NCI-H345 (cell line): ENCODE data around the gene SNX20.

Experiments
- DNase-seq: peaks from one replicate; lab custom pipeline; 2025; lab: John Stamatoyannopoulos, UW

The SNX20 gene

DNA sequence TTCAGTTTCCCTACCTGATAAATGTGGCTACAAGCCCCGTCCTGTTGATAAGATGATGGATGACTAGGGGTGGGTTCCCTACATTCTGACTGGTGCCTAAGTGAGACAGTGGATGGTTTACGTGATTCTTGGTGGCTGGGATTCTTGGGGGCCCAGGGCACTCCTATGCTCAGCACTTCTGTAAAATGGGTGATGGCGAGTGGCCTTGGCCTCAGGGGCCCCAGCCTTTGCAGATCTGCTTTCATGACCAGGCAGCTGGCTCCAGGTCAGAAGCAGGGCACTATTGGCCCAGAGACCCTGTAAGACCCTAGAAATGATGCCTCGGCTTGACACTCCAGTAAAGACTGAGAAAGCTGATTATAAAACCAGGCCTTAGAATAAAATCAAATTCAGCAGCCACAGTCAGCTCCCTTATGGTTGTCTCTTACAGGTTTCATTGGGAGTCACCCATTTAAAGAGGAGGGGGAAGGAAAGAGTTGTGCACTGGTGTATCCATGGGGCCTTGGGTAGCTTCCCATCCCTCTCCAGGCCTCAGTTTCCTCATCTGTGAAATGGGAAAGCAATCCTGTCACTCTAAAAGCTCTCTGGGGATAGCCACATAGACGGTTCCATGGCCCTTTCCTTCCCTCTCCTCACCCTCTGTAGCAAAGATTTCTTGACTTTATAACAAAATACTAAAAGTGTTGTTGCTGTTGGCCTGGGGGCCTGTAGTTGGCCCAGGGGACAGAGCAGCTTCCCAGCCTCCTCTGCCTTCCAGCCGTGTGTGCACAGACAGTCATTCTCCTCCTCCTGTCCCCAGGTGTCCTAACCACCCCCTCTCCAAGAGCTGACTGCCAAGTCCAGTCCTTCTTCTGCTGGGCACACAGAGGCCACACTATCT lies 1.2 kb downstream of the SNX20 start:
- no peak for DNase-seq

DNA sequence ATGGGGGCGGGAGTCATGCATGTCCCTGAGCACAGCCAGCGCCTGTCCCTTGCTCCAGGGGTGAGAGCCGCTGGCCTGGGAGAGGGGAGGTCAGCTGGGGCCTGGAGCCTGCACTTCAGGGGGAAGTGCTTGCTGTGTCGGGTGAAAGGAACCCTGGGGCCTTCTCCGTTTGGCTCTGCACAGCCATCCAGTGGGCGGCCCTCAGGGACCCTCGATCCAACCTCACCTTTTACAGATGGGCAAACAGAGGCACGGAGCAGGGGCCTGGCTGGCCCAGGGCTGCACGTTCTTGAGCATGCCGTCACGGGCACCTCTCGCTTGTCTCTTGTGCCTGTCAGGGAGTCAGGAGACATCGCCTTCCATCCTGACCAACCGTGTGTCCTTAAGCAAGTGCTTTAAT lies 1.8 kb downstream of the SNX20 start:
- no peak for DNase-seq

DNA sequence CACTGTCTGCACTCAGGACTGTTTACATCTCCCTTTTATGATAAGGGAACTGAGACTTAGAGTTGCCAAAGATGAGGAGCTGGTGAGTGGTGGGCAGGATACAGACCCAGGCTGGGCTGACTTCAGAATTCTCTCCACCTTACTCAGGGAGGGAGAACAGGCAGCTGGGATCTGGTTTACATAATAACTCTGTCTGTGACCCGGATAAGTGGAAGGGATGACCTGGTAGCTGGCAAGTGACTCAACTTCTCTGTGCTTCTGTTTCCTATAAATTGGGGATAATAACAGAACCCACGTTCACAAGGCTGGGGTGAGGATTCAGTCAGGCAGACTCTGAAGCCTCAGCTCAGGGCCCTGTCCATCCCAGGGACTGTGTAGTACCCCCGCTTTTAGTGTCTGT lies 2.6 kb downstream of the SNX20 start:
- DNase-seq: no peak

DNA sequence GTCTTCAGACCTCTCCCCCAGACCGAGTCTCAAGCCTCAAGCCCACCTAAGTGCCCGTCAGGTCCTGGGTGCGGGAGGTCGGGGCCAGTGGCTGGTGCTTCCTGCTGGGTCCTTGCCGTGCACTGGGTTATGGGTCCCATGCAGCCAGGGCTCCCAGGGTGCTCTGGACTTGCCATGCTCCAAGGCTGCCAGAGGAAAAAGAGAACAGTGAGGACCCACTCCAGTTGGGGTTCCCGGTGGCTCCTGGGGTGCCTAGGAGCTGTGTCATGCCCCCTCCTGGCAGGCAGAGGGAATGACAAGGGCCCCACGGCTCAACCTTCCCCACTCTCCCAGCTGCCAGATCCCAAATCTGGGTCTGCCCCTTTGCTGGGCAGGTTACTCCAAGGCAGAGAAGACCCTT lies 3.8 kb downstream of the SNX20 start:
- DNase-seq: no peak

DNA sequence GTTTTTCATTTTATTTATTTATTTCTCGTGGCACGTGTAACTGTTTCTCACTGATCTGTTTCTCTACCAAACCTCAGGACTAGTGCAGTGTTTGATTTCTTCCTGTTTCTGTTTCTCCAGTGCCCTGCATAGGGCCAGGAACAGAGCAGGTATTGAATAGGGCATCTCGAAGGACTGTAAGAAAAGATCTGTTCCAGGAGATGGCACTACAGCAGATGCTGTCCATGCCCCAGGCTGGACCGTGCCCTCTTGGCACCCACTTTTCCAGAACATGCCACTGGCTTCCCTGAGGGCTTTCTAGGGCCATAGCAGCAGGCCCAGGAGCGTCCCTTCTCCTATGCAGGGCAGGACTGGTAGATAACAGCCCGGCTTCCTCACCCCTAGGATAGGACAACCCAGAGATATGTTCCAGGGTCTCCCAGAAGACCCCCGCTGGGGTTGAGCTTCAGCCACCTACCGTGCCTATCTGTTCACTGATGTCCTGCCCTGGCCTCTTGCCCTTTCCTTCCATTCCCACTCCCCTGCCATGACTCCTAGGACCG lies 4.4 kb downstream of the SNX20 start:
- no peak for DNase-seq

DNA sequence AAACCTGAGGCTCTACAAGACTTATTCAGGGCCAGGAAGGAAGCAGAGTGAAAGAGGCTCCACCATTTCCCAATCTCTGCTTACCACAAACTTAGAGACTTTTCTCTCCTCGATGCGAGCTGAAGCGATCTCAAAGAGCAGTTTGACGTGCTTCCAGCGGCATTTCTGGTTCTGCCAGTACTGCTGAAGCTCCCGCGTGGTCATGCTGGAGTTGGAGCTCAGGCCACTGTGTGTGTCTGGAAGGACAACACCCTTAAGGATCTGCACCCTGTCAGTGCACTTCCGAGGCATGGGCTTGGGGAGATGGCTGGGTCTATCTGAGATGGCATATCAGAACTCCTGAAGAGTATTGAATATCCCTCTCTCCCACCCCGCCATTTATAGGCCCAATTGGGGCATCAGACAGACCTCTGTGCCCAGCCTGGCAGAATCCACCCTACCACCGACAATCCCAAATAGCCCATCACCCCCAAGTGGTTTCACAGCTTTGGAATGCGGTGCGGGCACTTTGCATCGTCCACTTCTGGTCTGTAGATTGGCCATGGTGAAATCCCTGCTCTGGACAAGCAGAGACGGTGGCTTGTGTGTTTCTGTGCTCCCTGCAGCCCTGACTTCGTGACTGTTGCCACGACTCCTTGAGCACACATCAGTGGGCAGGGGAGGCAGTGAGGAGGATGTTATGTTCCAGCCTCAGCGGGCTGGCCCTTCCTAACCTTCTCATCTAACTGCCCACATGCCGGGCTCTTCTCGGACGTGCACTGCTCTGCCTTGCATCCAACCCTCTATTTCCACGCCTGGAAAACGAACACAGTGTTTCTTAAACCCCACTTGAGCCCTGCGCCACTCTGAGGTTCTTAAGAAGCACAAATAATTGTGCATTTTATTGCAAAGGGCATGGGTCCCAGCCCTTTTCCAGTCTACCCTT lies 5.2 kb downstream of the SNX20 start:
- no peak for DNase-seq

DNA sequence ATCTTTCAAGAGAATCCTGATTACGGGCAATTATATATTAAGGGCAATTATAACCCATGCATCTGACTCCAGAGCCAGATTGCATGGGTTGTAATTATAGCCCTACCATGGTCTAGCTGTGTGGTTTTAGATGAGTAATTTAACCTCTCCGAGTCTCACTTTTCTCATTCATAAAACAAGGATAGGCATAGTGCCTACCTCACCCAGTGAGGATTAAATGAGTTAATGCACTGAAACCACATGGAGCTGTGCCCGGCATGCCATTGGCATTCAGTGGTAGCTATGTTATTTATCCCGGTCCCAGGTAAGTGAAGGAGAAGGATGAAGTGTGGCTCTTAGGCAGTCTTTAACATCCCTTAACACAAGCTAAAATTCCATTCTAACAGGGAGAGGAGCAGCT lies 6.3 kb downstream of the SNX20 start:
- DNase-seq: no peak

DNA sequence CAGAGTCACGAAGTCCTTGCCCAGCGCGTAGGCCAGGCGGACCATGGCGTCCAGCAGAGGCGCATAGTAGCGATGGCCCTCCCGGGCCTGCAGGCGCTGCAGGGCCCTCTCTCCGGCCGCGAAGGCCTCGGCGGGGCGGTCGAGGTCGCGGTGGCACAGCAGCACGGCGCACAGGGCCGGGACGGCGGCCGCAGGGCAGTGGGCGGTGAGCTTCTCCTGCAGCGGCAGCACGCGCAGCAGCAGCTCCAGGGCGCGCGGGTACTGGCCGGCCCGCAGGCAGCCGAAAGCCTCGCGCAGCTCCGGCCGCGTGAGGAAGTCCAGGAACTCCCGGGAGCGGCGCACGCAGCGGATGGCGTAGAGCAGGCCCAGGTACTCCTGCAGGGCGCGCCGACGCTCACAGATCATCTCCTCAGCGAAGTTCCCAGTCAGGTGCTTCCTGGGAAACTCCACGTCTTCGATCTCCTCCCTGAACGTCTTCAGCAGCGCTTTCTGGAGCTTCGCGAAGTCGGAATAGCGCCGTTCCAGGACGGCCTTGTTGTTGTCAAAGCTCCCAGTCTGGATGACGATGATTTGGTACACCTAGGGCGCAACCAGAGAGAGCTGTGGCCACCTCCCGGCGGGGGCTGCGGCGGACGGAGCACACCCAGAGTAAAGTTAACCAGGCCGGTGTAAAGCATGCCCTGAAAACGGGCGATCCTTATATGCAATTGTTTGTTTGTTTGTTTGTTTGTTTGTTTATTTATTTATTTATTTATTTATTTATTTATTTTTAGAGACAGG lies 7.4 kb downstream of the SNX20 start:
- DNase-seq: no peak

DNA sequence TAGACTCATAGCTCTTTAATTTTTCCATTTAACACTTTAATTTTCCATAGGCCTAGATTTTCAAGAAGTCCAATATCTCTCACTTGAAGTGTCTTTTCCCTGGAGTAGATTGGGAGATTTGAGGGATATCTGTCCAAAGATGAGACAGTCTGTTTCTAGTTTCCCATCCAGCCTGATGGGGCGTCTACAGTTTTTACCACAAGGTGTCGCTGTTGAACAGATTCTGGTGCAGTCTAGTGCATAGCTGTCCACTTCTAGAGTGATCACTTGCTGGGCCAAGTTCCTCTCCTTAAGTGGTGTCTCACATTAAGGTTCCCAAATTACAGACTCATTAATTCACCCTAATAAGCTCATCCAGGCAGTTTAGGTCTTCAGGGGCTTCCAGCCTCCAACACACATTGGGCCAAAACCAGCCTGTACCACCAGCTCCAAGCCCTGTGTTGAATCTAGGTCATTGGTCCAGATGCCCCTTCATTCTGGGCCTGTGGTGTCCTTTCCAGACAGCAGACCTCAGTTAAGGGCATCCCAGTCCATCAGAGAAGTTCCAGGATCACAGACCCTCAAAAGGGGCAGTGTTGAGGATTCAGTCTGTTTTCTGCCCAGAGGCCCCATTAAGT lies 9.4 kb downstream of the SNX20 start:
- DNase-seq: no peak

DNA sequence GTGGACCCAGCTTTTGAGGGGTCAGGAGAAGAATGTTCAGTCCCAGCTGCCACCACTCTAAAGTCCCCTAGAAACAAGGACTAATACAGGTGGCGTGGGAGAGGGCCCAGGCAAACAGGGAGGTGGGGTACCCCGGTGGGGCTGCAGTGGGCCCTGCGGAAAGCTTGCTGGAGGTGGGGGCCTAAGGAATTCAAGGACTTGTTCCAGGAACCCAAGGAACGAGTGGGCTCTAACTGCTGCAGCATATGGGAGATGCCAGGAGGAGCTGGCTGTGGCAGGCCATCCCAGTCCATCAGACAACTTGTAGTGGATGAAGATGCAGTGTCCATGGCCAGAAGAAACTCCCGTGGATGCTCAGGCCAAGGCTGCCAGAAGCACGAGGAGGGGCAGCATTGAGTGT lies 10.6 kb downstream of the SNX20 start:
- DNase-seq: no peak

DNA sequence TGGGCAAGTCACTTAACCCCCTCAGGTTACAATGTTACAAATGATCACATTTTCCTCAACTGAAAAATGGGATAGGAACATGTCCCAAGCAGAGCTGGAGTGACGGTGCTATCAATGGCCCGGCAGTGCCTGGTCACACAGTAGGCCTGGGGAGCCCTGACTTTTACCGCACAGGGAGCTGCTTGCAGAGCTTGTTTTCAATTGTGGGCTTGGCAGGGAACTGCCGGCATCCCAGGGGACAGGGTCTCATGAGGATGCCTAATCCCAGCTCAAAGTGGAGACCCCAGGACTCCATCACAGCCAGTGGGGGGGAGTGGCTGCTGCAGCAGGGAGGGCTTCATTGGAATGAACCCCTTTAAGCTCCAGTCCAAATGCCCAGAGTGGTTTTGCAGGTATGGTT lies 11.4 kb downstream of the SNX20 start:
- DNase-seq: no peak

DNA sequence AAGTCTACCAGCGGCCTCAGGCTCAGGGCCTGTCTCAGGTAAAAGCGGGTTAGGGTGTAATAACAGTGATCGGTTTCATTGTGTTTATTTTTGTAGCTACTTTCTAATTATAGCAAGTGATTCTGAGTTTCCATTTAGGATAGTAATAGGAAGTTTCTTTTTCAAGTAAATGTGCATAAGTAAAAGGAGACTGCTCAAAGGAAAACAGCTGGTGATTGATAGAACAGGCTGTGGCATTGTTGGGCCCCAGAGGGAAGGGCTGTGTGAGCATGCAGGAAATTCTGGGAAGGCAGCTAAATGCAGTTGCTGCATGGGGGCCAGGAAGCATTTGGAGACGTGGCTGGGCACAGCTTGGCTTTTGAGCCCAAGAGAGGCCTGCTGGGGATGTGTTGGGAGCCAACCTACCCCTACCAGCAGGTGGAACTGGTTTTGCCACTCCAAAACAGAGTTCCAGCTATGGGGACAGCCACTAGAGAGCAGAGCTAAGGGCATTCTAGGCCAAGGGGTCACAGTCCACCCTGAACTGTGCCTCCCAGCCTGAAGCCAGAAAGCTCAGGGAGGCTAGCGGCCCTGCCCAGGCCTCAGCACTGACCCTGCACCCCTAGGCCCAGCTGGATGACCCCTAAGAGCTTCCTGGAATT lies 12.6 kb downstream of the SNX20 start:
- no peak for DNase-seq

DNA sequence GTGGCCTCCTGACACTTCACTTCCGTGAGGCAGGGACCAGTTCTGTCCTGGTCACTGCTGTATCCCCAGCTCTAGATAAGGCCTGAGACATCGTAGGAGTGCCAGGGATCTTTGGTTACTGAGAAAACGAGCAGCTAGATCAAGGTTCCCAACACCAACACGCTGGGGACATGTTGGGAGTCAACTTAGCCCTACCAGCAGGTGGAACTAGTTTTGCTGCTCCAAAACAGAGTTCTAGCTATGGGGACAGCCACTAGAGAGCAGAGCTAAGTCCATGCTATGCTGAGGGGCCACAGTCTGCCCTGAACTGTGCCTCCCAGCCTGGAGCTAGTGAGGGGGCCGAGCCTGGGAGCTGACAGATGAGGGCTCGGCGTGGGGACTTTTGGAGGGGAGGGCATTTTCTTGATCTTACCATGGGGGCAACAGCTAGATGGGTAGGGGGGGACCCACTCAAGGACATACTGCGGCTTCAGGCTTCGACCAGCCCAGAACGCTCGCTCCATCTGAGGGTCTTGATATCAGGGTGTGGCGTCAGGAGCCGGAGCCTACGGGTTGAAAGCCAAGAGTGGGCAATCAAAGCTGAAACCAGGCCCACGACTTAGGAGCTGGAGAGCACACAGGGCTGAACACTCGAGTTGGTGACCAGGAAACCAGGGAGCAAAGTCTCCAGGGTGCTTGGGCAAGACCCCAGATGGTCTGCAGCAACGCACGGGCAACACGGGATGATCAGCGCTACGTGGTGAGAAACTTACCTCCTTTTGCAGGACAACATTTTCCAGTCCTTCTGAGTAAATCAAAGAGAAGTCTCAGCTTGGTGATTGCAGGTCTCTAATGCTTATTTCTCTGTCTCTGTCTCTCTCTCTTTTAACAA lies 13.4 kb downstream of the SNX20 start:
- DNase-seq: no peak

DNA sequence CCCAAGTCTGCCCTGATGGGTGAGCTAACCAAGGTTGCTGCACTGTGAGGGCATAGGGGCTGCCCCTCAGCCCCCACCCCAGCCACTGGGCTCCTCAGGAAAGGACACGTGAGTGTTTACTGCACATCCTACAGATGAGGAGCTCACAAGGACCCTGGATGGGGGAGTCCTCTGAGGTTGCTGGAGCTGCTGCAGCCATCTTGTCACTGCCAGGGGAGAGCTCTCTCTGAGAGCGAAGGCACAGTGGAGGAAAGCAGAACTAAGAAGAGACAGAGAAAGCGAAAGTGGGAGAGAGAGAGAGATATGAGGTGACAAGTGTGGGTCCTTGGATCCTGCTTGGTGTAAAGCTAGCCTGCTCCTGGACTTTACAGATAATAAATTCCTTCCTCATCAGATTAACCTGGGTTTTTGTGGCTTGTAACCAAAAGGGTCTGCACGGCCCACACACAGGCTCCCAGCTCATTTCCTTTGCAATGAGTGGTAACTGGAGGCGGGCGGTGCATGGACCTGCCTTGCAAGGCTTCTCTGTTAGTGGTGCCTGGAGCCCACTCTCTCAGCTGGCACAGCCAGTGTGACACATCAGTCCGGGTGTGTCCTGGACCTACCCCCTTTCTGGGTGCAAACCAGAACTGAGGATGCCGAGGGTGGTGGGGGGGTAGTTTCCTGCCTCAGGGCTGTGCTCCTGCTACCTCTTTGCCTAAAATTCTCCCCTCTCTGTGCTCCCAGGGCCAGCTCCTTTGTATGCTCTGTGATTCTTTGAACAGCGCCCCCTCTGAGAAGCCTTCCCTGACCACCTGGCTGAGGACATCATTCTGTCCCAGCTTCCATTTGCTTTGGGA lies 14.2 kb downstream of the SNX20 start:
- no peak for DNase-seq

DNA sequence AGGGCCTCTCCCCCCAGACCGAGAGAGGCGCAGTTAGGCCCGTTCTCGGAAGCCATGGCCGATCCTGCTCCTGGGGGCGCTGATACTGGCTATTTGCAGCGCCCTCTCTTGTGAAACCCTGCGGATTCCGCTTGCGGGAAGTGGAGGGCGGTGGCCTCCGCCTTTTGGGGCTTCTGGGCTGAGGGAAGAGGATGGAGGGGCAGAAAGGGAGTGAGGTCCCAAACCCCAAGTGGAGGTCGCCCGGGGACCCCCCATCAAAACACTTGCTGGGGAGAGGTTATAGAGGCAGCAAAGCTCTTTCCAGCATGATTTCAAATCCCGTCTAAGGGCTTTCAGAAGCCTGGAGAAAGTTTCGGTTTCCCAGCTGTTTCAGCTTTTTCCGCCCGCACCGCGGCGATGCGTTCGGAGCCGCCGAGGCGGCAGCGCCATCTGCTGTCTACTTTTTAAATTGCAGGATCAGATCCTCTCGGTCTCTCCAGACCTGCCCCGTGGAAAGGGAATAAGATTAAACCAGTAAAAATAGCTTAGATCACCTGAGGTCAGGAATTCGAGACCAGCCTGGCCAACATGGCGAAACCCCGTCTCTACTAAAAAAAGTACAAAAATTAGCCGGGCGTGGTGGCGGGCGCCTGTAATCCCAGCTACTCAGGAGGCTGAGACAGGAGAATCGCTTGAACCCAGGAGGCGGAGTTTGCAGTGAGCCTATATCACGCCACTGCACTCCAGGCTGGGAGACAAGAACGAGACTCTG lies 15.8 kb downstream of the SNX20 start:
- DNase-seq: peak; percentile 43

DNA sequence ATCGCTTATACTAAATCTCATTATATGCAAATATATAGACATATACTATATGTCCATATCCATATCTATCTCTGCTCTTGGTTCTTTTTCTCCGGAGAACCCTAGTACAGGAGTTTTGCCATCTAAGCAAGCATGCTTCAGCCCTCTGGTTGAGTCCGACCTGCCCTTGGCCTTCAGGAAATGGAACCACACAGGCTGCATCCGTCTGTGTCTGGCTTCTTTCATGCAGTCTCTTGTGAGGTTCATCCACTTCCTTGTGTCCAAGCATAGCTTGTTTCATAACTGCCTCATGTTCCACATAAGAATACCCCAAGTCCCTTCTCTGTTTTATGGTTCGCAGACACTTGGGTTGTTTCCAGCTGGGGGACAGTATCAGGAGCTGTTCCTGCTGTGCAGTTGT lies 16.8 kb downstream of the SNX20 start:
- no peak for DNase-seq

DNA sequence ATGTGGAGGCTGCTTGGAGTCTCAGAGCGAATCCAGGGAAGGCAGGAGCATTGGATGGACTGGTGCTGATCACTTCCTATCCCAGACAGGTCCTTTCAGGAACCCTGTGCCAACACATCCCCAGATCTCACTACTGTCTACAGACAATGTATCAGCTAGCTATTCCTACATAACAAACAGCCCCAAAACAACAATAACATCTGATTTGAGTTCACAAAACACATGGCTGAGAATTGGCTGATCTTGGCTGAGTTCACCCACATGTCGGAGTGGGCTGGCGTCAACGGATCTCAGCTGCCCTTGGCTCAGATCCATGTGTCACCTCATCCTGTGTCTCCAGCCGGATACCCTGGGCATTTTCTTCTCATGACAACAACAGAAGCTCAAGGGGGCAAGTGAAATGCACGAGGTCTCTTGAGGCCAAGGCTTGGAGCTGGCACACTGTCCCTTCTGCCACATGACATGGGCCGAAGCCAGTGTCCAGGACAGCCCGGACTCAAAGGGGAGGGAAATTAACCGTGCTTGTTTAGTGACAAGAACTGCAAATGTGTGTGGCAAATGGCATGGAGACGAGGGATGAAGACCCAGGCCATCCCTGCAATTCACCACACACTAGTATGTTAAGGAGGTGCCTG lies 18.7 kb downstream of the SNX20 start:
- DNase-seq: no peak

DNA sequence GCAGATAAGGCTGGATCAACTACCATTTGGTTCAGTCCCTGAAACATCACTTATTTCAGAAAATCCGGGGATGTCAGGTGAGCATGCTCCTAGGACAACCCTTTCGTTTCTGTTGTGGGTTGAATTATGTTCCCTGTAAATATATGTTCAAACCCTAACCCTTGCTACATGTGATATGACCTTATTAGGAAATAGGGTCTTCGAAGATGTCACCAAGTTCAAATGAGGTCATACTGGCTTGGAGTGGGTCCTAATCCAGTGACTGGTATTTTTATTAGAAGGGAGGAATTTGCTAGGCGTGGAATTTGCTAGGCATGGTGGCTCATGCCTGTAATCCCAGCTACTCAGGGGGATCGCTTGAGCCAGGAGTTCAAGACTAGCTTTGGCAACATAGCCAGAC lies 21.3 kb downstream of the SNX20 start:
- DNase-seq: no peak
